GM19023 (cell line): ENCODE data around the gene GALNT2.

Source experiments
- ATAC-seq: cut with Tn5 transposase; IDR thresholded peaks from one replicate; pipeline ENCODE4 v1.9.1; 2021; ENCODE audit warnings: mild to moderate bottlenecking, moderate library complexity; ENCODE audit not compliant: unreplicated experiment

GALNT2 gene

DNA sequence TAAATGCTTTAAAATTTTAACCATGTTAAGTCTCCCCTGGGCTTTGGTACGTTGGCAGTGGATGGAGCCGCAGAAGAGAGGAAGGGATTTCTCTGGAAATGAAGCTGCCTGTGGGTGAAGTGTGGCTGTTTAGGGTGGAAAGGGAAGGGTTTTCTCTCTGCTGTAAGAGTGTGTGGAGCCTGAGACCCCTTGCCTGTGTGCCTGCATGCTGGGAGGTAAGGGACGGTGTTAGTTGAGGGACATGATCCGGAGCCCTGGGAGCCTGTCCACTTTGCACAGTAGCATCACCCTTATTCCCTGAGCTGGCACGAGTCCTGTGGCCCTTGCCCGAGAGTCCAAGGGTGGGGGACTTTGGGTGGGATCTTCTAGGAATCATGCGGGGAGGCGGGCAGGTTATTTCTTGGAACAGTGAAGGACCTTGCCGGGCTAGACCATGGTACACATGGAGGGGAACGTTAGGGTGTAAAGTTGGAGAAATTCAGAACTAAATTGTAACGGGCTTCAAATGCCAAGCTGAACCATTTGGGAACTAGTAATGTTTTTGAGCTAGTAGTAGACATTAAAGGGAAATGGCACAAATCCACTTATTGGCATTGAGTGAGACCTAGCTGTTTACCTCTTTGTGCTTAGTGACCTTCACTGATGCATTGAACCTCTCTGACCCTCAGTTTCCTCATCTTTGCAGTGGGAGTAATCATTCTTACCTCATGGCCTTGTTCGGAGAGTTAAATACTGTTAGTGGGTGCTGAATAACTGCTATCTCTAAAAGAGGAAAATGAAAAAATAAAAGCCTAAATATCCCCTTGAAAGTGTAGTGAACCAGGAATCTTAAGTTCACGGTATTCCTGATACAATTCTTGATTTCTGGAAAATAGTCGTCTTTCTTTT is 3.5 kb downstream of the GALNT2 start:
- no peak for ATAC-seq

DNA sequence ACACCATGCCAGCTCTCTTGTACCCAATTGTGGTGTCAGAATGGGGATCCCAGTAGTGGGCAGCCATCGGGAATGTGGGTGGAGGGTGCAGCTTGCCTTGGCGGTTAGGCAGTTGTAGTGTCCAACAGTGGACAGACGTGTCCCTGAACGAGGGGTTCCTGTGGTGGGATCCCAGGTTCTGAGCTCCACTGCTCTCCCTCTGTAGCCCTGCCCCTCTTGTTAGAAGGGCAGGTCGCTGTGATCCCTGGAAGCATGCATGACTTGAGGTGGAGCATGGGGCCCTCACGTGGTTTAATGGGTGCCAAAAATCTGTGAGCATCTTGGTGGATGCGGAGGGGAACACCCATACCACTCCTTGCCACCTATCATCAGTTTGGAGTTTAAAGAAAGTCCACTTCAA is 4.3 kb downstream of the GALNT2 start:
- ATAC-seq, result no peak

GRCh38 chr1:230072296-230072695 is 5.3 kb downstream of the GALNT2 start:
- no peak for ATAC-seq

GRCh38 chr1:230072866-230073265 is 5.8 kb downstream of the GALNT2 start:
- ATAC-seq, result no peak

GRCh38 chr1:230073371-230074035 is 6.5 kb downstream of the GALNT2 start:
- no peak for ATAC-seq

GRCh38 chr1:230074270-230074669 is 7.2 kb downstream of the GALNT2 start:
- ATAC-seq, result no peak

GRCh38 chr1:230074762-230075161 is 7.7 kb downstream of the GALNT2 start:
- no peak for ATAC-seq

- no peak for ATAC-seq
These were observed 9.1 kb downstream of the GALNT2 start for GRCh38 chr1:230076121-230076520.

GRCh38 chr1:230077011-230077410 is 10.0 kb downstream of the GALNT2 start:
- no peak for ATAC-seq

DNA sequence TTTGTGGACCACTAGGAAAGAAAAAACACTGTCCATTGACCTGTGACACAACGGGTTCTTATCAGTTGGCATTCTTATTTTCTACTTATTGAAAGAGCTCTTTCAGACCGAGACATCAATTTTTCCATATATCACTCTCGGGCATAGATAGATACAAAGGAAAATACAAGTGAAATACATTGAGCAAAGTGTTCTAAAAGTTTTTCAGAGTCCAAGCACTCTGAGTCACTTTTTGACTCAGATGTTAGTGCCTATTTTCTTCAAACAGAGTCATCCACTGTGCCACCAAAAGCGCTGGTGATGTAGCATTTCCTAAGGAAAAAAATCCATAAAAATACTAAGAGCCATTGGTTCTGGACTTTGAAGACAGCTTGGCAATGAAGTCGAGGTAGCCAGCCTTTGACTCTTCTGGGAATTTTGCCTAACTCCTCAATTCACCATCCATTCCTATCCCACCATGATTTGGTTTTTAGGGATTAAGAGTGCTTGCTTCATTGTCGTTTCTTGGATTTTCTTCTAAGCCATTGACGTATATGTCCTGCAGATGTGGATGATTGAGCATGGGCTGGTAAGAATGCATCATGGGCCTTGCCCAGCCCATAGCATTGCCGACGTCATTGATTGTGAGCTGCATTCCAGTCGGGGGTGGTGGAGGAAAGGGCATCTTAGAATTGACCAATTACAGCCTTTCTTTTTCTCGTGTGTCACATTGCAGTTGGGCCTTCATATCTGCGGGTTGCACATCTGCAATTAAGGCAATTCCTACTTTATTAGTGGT is 10.6 kb downstream of the GALNT2 start:
- ATAC-seq, result no peak

DNA sequence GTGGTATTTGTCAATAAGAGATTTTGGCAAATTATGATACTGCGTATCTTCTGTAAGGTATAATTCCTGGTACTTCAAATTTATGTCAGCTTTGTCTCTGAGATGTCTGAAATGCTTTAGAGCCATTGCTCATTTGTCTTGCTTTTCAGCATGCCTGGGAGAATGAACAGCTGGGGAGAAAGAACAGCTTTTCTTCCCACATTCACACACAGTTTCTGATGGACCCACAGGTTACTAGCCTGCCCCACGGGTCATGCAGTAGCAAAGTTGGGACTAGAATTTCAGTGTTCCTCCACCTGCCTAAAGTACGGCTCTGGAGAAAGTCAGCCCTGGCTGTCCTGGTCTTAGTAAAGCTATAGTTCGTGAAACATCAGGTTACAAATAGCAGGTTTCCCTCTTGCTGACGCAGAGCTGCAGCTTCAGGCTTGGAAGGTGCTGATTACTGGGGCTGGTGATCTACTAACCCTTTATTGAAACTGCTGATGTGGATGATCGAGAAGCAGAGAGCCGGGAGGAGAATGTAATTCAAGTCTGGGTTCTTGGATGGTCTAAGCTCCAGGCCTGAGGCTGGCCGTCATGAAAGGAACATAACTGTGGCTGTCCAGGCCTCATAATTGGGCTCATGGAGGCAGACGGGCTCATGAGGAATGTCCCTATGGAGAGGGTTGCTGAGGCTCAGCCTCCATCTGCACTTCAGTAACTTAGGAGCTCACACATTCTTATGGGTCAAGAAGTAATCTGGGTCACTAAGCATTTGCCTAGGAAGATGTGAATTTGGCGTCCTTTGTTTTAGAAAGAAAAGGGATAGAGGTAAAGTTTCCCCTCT is 12.4 kb downstream of the GALNT2 start:
- no peak for ATAC-seq

GRCh38 chr1:230080822-230081221 is 13.8 kb downstream of the GALNT2 start:
- no peak for ATAC-seq

GRCh38 chr1:230081751-230082150 is 14.7 kb downstream of the GALNT2 start:
- no peak for ATAC-seq

- no peak for ATAC-seq
These were observed 15.2 kb downstream of the GALNT2 start for GRCh38 chr1:230082211-230082610.

- no peak for ATAC-seq
These were observed 16.0 kb downstream of the GALNT2 start for GRCh38 chr1:230083053-230083452.

GRCh38 chr1:230083746-230084407 is 16.8 kb downstream of the GALNT2 start:
- ATAC-seq, result no peak

DNA sequence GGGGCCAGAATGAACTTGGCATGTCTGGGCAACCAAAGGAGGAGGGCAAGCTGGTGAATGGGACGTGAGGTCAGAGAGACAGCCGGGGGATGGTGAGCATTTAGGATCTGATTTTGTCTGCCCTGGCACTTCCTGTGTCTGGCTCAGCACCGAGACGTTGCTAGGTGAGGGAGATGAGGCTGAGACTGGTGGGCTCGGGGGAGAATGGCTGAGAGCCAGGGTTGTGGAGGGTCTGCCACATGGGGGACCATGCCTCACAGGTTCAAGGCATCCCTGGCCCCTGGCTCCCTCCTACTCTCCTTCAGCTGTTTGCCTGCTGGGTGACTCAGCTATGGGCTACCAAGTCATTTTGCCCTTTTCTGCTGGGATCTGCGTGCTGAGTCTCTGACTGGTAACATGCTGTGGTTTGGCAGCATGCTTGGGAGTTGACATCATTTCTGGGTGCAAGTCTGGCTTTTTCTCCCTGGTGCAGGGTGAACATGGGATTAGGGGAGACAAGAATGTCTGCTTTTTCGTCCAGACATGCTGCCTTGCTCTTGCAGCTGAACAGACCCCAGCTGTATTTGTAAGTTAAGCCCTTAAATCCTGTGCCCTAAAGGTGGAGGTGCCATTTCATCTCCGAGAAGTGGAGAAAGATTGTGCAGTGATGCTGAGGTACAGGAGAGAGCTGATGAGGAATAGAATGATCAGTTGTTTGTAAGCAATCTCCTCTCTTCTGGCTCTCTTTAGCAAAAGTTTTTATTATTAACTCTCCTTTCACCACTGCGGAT is 17.6 kb downstream of the GALNT2 start:
- no peak for ATAC-seq

DNA sequence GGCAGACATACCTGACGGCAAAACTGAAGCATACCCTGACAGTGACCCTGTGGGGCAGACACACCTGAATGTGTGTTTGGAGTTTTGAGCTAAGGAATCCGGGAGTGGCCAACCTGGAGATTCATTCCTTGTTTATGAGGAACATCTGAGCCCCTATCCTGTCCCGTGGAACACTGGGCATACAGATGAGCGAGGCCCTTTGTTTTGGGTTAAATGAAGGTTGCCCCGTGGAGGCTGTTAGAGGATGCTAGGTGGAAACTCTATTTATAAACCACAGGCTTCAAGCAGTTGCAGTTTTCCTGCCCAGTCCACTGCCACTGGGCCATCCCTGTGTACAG is 18.1 kb downstream of the GALNT2 start:
- no peak for ATAC-seq

GRCh38 chr1:230086151-230086550 is 19.1 kb downstream of the GALNT2 start:
- ATAC-seq, result no peak
